ENCODE measurements around the gene SH3RF3. TPM values are rescaled to one million over a fixed set of nuclear protein-coding genes. Genes with fewer than 3 reads are reported as not detected.

Gene SH3RF3
- total and polyA plus RNA-seq, 2 of the 13 experiments (the other 11 are each of a cell fraction or from before 2014, with no cell fraction given) = 0.04 TPM; not detected in 1

DNA sequence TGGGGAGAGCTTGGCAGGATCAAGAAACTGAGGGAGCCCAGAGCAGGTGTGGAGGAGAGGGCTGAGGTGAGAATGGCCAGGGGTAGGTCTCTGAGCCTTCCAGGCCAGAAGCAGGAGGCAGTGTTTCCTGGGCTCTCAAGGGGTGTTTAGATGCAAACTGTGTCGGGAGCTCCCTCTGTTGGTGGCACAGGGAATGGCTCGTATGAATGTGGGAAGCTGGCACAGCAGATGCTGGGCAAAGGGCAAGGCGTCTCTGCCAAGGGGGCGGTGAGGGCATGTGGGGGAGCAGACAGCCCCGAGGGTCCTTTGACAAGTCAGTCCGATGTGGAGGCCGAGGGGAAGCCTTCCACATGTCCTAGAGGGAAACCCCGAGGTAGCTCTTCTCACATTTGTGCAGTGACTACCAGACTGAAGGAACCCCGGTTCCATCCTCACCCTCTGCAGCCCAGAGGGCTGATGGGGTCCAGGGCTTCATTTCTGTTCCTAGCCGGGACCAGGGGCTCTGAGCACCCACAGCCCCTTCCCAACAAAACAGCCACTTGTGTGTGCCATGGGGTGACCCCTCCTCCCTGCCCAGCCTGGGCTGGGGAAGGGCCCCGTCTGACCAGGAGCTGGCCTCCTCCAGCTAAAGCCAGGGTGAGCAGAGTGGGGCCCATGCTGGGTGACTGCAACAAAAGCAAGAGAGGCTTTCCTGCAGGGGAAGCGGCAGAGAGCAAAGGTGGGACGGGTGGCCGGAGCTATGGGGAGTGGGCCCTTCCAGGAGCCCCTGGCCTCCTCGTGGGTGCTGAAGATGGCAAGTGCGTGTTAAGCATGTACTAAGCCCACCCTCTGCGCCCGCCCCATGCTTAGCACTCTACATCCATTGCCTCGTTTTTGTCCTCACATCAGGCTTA, 381.4 kb downstream of the SH3RF3 start (continued):
- TF ChIP-seq, protein P1, sequence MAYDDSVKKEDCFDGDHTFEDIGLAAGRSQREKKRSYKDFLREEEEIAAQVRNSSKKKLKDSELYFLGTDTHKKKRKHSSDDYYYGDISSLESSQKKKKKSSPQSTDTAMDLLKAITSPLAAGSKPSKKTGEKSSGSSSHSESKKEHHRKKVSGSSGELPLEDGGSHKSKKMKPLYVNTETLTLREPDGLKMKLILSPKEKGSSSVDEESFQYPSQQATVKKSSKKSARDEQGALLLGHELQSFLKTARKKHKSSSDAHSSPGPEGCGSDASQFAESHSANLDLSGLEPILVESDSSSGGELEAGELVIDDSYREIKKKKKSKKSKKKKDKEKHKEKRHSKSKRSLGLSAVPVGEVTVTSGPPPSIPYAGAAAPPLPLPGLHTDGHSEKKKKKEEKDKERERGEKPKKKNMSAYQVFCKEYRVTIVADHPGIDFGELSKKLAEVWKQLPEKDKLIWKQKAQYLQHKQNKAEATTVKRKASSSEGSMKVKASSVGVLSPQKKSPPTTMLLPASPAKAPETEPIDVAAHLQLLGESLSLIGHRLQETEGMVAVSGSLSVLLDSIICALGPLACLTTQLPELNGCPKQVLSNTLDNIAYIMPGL (CRISPR knock-in tag; IDR thresholded peaks at IDR 0.05; ENCODE audit: borderline replicate concordance in 1 of 2, low read depth in 1 of 2) = 0 out of 4 replicates have a peak, but pooled peaks of 1 of the 2 experiments have one; percentile 11
- TF ChIP-seq NFIB (CRISPR knock-in tag; IDR thresholded peaks at IDR 0.05; ENCODE audit: borderline replicate concordance) = 0 out of 2 replicates have a peak, but pooled peaks have one; percentile 44

DNA sequence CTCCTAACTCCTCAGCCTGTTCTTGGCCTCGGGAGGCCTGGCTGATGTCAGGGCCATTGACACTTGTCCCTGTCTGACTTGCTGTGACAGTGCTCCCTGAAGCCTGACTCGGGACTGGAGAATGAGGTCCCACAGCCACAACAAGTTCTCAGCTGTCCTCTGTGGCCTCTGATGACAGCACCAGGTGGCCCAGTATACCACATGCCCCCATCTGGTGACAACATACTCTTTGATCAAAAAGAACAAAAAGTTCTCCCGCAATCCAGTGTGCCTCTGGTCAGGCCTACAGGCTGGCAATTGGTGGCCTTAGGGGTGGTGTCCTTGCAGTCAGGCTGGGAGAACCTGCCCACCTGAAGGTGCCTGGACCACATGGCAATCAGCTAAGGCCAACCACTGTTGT, 382.2 kb downstream of the SH3RF3 start:
- Histone ChIP-seq H3K4me3 (replicated peaks in 1 of 3; ENCODE audit: insufficient read depth in 1 of 3, low read depth in 2 of 3, low read length in 3 of 3) (no peak overlapping the region), H4K20me1 (ENCODE audit: insufficient read depth, low read length) (no peaks in the 10 kb centered on the region; the same call in 1 of the 2 replicates), H3K79me2 (ENCODE audit: insufficient read depth, low read length) (no peaks in the 10 kb centered on the region), H3K36me3 (replicated peaks in 1 of 2; ENCODE audit: control insufficient read depth in 1 of 2, insufficient read depth in 2 of 2, low read length in 2 of 2) (no peaks in the 10 kb centered on the region), H3K4me2 (ENCODE audit: low read depth, low read length) (no peak overlapping the region), H3K9me3 (ENCODE audit: low read length) (no peaks in the 10 kb centered on the region), H3K27ac (ENCODE audit: extremely low read length, insufficient read depth, low read length) (no peak overlapping the region), H2AFZ (ENCODE audit: low read length) (no peak overlapping the region), H3K4me1 (ENCODE audit: insufficient read depth, low read length) (peaks cover 9% of the 10 kb centered on the region), H3K27me3 (ENCODE audit: control insufficient read depth in 1 of 2, insufficient read depth in 2 of 2, low read length in 2 of 2) (peaks cover 1 to 25% of the 10 kb centered on the region in 2 experiments; a peak in 3 of 5 replicates), H3K9ac (ENCODE audit: insufficient read depth, low read depth, low read length) (no peak overlapping the region)
- ATAC-seq (no peak), DNase-seq (ENCODE audit: low spot score) (no peak), FAIRE-seq (no peak)
- POLR2A ChIA-PET = no interaction called here
- no TSS peak for BruUV-seq (replicated peaks)
- peak; percentile 34; the same call in 1 of the 2 replicates for TF ChIP-seq ZNF263 (CRISPR knock-in tag; IDR thresholded peaks at IDR 0.05)
- TF ChIP-seq ZNF224 (CRISPR knock-in tag; IDR thresholded peaks at IDR 0.05) = no peak
- intact Hi-C loops (cut with micrococcal nuclease; ENCODE audit: unreplicated experiment) (no loop called here), in situ Hi-C loops (cut with HindIII; ENCODE audit: extremely low pct_ligation_motif_present, low pct_unique_long_range_greater_than_20kb) (no loop called here)
- CTCF ChIA-PET (ENCODE audit: low intra/inter-chr PET ratio, low total read pairs) = interaction anchor here (2.5 kb wide), 1 partner anchor 383 kb away, joined by 38 read pairs; the partner anchor contains the start of gene SH3RF3
- WGBS (ENCODE audit: low lambda C conversion rate) = 0% methylated on average over 1 of the region's 3 CpGs
